SK-N-MC (cell line): ENCODE results near the gene CBL.

ENCODE experiments used
- DNase-seq: peaks from one replicate; pipeline ENCODE4 v3.0.0-alpha.2; 2011; ENCODE audit warnings: low read depth, low spot score
- H3K27ac ChIP-seq: fragments of 200-600 bp; sonication (generic); 2 replicates; pipeline ENCODE4 v1.5.1; 2016; ENCODE audit warnings: mixed run types
- H3K36me3 ChIP-seq: fragments of 200-600 bp; sonication (generic); 2 replicates; pipeline ENCODE4 v1.6.1; 2017; ENCODE audit warnings: antibody characterized with exemption, low read length, mixed read lengths; ENCODE audit not compliant: insufficient read depth
- H3K4me3 ChIP-seq: fragments of 200-600 bp; sonication (generic); 2 replicates; pipeline ENCODE4 v1.5.1; 2016
- H3K9ac ChIP-seq: fragments of 200-600 bp; sonication (generic); 2 replicates; pipeline ENCODE4 v1.8.0; 2017; ENCODE audit warnings: mixed run types, mixed read lengths; ENCODE audit not compliant: insufficient read length
- H3K9me3 ChIP-seq: fragments of 200-600 bp; sonication (generic); 2 replicates; pipeline ENCODE4 v1.6.1; 2017; ENCODE audit warnings: low read depth, mild to moderate bottlenecking, antibody characterized with exemption, low read length, moderate library complexity, mixed read lengths
- EZH2 ChIP-seq: fragments of 200-600 bp; sonication (generic); IDR thresholded peaks from one replicate; pipeline ENCODE4 v1.6.1; 2017; ENCODE audit warnings: antibody characterized with exemption
- FOXP2 ChIP-seq: optimal IDR thresholded peaks from 2 replicates; pipeline ENCODE3; 2011; ENCODE audit warnings: mild to moderate bottlenecking, moderate library complexity; ENCODE audit not compliant: insufficient read depth; ENCODE audit errors: extremely low read length, control extremely low read depth
- POLR2AphosphoS5 ChIP-seq: IDR thresholded peaks from 2 replicates; pipeline ENCODE4 v1.6.1; 2012; ENCODE audit warnings: mild to moderate bottlenecking, low read depth, low read length, borderline replicate concordance

Gene CBL

DNA sequence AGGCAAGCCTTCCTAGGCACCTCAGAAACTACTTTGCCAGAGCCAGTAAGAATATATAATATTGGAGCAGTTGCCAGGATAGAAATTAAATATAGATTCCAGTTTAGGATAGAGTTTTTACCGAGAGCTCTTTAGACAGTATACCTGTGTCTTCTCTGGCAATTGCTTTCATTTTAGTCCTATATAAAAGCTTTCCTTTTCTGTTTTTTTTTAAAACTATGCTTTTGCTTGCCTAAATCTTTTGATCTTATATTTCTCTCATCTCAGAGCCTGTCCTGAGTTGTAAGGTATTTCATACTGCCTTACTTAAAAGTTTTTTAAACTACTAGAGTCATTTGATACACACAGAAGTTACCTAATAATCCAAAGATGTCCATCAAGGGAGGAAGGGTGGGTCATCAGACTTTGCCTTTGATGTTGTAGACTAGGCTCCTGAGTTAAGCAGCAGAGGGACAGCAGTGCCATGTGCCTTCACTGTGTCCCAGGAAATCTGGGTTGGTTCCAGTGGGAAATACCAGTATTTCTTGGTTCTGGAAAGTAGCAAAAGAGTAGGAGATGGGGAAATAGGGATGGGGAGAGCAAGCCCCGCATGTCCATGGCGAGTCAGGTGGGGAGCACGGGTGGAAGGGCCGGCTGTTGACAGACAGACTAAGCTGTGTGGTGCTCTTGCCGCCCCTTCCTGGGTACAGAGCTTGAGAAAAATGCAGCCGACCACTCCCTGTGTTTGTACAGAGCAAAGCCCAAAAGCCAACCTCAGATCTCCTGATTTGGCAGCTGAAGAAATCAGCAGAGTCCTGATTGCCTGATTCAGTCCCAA is 99.6 kb downstream of the CBL start:
- DNase-seq = no peak
- Histone ChIP-seq H3K27ac (no peak overlapping the region), H3K9ac (no peak overlapping the region), H3K36me3 (peaks cover 33% of the 10 kb centered on the region), H3K9me3 (no peaks in the 10 kb centered on the region), H3K4me3 (no peak overlapping the region)
- no peak for TF ChIP-seq FOXP2
- TF ChIP-seq POLR2AphosphoS5 = no peak
- no peak for TF ChIP-seq EZH2

DNA sequence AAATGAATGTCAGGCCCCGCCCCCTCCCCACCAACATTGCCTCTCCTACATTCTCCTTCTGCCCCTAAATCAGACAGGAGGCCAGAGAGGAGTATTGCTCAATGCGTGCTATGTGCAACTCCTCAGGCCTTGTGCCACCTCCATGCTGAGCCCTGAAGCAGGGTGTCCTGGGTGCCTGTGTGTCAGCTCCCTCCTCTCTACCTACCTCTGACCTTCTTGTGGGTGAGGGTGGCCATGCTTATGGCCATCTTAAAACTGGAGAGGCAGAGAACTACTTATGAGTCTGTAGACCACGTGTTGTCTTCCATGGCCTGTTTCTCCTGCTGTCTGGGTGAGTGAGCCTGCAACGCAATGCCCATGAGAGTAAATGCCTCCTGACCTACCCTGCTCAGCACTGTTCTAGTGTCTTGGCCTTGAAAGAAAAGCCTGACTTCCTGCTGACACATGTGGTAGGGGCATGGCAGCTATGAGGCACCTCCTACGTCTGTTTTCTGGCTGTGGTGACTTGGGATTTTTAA is 100.3 kb downstream of the CBL start:
- Histone ChIP-seq H3K9me3 (no peaks in the 10 kb centered on the region), H3K36me3 (peaks cover 29% of the 10 kb centered on the region), H3K27ac (0 out of 2 replicates have a peak overlapping the region, but pooled peaks have one; percentile 19), H3K4me3 (no peak overlapping the region), H3K9ac (no peak overlapping the region)
- TF ChIP-seq POLR2AphosphoS5 = no peak
- no peak for TF ChIP-seq FOXP2
- TF ChIP-seq EZH2 = no peak
- DNase-seq = no peak

DNA sequence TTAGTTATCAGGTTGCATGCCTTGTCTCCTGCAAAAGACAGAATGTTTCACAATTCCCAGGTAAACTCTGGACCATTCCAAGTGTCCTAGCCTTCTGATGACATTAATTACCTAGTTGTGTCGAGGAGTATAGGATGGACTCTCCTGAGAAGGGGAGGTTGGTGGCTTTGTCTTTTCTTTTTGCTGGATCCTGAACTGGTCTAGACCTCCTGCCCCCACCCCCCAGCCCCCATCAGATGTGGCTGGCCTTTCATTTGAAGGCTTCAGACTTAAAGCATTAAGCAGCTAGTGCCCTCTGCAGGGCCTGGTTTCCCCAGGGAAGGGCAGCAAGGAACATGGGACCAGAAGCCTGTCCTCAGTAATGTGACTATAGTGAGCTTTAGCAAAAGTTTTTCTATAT is 101.1 kb downstream of the CBL start:
- no peak for DNase-seq
- Histone ChIP-seq H3K9me3 (no peaks in the 10 kb centered on the region), H3K4me3 (no peak overlapping the region), H3K27ac (no peak overlapping the region; the same call in 1 of the 2 replicates), H3K36me3 (peaks cover 23% of the 10 kb centered on the region), H3K9ac (no peak overlapping the region)
- no peak for TF ChIP-seq FOXP2
- no peak for TF ChIP-seq POLR2AphosphoS5
- no peak for TF ChIP-seq EZH2

DNA sequence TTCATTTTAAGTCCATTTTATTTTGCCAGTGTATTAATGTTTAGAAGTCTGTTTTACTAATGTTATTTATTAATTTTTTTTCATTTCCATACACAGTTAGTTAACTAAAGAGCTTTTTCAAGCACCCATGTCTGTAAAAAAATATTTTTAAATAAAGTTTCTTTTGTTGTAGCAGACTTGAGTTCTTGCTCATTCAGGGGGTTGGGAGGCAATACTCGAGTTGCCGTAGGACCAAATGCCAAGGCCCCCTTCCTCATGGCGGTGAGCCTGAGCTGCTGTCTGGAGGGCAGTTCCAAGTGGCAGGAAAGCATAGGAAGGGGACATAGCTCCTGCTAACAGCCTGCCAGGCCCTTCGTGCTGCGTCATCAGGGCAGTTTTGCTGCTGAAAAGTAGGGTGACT is 101.8 kb downstream of the CBL start:
- H3K9ac ChIP-seq = no peak overlapping the region
- H3K4me3 ChIP-seq = no peak overlapping the region
- no peak overlapping the region for H3K27ac ChIP-seq
- no peaks in the 10 kb centered on the region for H3K9me3 ChIP-seq
- no peak for TF ChIP-seq POLR2AphosphoS5
- TF ChIP-seq EZH2 = no peak
- TF ChIP-seq FOXP2 = no peak
- peaks cover 23% of the 10 kb centered on the region for H3K36me3 ChIP-seq
- DNase-seq = no peak

DNA sequence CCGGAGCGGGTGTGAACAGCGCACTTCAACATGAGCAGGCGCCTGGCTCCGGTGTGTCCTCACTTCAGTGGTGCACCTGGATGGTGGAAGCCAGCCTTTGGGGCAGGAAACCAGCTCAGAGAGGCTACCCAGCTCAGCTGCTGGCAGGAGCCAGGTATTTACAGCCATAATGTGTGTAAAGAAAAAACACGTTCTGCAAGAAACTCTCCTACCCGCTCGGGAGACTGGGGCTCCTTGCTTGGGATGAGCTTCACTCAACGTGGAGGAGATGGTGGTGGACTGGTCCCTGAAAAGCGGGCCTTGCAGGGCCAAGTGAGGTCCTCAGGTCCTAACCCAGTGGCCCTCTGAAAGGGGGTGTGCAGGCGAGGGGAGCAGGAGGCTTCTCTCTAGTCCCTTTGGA is 103.3 kb downstream of the CBL start:
- Histone ChIP-seq H3K9me3 (no peaks in the 10 kb centered on the region), H3K4me3 (no peak overlapping the region), H3K27ac (no peak overlapping the region), H3K36me3 (peaks cover 11% of the 10 kb centered on the region; the same call in 1 of the 2 replicates), H3K9ac (no peak overlapping the region)
- DNase-seq = no peak
- TF ChIP-seq POLR2AphosphoS5 = no peak
- TF ChIP-seq FOXP2 = no peak

- H3K36me3 ChIP-seq = peaks cover 11% of the 10 kb centered on the region; the same call in 1 of the 2 replicates
- H3K4me3 ChIP-seq = no peak overlapping the region
- no peaks in the 10 kb centered on the region for H3K9me3 ChIP-seq
- no peak for TF ChIP-seq EZH2
- TF ChIP-seq POLR2AphosphoS5 = no peak
- no peak for TF ChIP-seq FOXP2
- H3K27ac ChIP-seq = no peak overlapping the region
- H3K9ac ChIP-seq = no peak overlapping the region
- no peak for DNase-seq
These were observed 104.0 kb downstream of the CBL start for GRCh38 chr11:119309953-119310681.

GRCh38 chr11:119310682-119311052 is 104.5 kb downstream of the CBL start:
- no peak for DNase-seq
- Histone ChIP-seq H3K27ac (no peak overlapping the region), H3K9ac (no peak overlapping the region), H3K36me3 (peaks cover 11% of the 10 kb centered on the region; the same call in 1 of the 2 replicates), H3K9me3 (no peaks in the 10 kb centered on the region), H3K4me3 (no peak overlapping the region)
- TF ChIP-seq EZH2 (no peak), FOXP2 (no peak), POLR2AphosphoS5 (no peak)

DNA sequence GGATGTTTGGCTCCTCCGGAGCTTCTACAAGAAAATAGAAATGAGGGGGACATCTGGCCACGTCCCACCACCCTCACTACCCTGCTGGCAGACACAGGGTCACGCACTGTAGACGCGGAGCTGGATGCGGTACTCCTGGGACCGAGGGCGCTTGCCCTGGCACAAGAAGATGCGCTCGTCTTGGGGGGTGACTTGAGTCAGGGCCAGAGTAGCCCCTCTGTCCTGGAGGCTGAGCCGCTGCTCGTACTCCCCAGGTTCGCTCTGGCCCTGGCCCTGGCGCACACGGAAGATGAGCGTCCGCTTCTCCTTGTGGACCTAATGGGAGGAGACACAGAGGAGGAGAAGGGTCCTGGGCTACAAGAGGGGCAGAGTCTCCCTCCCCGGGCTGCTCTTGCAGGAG is 108.6 kb downstream of the CBL start:
- Histone ChIP-seq H3K36me3 (peaks cover 5% of the 10 kb centered on the region; the same call in 1 of the 2 replicates), H3K4me3 (no peak overlapping the region), H3K27ac (no peak overlapping the region), H3K9me3 (no peaks in the 10 kb centered on the region), H3K9ac (no peak overlapping the region)
- no peak for DNase-seq
- TF ChIP-seq POLR2AphosphoS5 (no peak), EZH2 (no peak), FOXP2 (no peak)

DNA sequence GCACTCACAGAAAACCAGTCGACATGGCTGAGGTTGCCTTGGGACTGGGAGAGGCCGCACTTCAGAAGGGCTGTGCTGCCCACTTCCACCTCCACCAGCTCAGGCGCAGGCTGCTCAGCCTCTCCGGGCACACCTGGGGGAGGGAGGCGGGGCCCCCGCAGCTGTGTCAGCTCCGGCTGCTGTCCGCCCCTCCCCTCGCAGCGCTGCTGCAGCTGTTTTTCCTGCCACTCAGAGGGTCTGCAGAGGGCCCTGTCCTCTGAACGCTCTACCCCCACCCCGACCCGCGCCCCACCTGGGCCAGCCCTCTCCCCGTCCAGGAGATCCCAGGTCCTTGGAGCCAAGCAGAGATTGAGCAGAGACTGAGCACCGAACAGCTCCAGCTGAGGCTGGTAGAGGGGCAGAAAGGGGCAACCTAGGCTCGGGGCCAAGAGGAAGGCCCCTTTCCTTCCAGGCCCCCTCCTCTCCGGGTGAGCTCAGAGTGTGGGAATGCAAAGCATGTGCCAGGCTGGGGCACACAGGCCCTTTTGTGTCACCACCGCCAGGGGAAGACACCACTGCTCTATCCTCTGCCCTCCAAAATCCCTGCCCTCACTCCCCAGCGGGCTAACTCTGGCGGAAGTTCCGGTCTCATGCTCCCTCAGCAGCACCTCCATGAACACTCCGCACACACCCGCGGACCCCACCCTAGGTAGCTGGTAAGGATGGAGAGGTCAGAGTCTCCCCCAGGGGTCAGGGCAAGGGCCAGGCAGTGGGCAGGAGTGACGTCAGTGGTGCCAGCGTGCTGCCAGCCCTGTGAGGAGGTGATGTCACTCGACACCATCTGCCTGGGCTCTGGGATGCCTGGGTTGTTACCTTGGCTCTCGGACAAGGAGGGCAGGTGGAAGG is 109.2 kb downstream of the CBL start:
- DNase-seq = no peak
- no peak overlapping the region for H3K9ac ChIP-seq
- no peak overlapping the region for H3K27ac ChIP-seq
- H3K4me3 ChIP-seq = peak overlapping the region; percentile 92
- H3K9me3 ChIP-seq = no peaks in the 10 kb centered on the region
- TF ChIP-seq POLR2AphosphoS5 (no peak), FOXP2 (no peak), EZH2 (no peak)
- H3K36me3 ChIP-seq = peaks cover 3% of the 10 kb centered on the region; the same call in 1 of the 2 replicates
